ENCODE data around the gene CLHC1.
"Not testable (repeated sequence)": the region's sequence is repeated elsewhere in the genome, so short reads cannot be mapped to it uniquely, and the experiment has no call there.

CLHC1 gene

DNA sequence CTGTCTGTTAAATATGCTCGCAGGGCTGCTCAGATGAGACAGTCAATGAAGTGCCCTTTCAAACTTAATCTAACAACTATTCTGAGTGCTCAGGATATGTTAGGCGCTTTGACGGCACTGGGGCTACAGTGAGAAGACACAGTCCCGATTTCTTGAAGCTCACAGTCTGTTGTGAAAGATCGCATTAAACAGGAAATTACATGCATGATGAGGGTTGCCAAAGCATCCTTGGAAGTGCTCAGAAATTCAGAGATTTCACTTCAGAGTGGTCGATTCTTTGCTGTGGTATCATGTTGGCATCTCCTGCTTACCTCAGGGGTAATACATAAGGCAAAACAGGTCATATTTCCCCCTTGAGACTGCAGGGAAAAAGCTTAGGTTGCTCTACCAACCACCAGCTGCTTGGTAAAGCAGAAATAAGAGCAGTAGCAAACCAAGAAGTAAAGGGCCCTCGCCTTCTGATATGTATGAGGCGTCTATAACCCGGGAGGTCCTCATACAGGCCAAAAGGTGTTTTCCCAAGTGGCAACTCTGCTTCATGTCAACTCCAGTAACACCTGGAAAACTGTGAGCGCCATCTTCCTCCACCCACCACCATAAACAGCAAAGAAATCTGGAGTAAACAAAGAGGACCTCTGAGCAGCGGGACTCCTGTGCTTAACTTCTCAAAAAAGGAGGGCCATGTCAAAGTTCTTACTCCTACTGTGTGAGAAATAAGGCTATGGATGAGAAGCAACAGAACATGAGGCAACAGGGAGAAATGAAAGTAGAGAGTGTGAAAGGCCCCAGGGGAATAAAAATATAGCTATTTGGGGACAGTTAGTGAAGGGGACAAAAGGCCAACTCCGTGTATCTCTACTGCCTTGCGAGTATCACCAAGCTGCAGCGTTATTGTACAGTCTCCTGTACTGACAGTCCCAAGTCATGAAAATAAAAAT, 79.3 kb downstream of the CLHC1 start:
- no peak for DNase-seq (ENCODE audit: low read depth in 3 of 3)

DNA sequence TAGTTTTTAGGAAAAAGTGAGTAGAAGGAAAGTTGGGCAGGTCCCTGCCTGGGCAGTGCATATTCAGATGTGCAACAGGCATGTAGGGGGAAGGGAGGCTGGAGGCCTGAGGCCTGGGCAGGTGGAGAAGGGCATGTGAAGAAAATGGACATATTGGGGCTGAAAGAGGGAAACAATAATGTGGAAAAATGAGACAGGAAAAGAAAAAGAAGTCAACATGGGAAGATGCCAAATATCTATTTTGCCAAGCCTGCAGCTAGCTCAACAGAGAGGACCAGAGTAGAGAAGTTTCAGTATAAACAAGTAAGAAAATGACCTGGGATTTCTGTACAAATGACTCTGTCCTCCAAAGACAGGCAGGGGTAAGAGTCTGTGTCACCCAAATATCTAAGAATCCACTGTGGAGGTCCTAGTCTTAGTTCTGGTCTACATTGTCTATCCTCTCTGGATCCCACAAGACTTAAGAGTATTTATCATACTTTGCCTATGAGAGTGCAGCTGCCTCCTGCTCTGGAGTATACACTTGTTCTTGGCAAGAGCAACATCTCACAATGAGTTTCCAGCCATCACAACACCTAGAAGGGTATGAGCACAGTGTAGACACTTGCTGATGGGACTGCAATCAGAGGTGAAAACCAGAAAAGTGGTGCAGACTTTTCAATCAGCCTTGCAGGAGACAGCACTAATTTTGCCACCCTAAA, 80.2 kb downstream of the CLHC1 start:
- DNase-seq (ENCODE audit: low read depth in 3 of 3) = no peak

DNA sequence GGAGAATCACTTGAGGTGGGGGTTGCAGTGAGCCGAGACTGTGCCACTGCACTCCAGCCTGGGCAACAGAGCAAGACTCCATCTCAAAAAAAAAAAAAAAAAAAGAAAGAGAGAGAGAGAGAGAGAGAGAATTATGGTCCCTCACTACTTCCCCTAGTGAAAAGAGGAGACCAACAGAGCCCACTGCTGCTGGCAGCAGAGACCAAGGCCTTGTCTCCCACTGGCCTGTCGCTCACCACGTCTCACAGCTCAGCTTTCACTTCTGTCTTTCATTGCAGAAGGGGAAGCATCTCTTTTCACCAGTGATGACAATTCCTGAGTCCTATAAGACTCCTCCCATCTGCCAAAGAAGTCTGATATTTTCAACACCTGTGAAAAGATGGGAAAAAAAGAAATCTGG, 81.3 kb downstream of the CLHC1 start:
- DNase-seq (ENCODE audit: low read depth in 3 of 3) = no peak

DNA sequence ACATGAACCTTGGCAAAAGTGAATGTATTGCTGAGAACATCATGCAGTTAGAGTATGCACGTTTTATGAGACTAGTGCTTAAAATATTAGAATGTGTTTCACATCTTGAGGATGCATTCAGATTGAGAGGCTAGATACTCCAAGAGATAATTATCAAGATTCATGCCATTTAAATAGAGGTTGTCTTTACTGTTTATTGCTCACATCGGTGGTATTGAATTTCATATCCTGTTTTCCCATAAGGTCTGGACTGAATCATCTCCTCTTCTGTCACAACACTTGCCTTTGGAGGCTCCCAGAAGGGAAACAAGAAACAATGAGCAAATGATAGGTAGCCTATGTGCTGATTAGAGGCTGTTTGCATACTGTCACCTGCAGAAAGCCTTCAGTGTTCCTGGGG, 83.8 kb downstream of the CLHC1 start:
- no peak for DNase-seq (ENCODE audit: low read depth in 3 of 3)

DNA sequence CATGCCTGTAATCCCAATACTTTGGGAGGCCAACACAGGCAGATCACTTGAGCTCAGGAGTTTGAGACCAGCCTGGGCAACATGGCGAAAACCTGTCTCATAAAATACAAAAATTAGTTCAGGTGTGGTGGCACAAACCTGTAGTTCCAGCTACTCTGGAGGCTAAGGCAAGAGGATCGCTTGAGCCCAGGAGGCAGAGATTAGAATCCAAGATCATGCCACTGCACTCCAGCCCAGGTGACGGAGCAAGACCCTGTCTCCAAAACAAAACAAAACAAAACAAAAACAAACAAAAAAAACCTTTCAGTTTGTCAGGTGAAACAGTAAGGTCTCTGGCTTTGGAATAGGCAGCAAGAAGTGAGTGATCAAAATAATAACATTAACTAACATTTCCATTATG, 84.6 kb downstream of the CLHC1 start:
- DNase-seq (ENCODE audit: low read depth in 3 of 3) = no peak

DNA sequence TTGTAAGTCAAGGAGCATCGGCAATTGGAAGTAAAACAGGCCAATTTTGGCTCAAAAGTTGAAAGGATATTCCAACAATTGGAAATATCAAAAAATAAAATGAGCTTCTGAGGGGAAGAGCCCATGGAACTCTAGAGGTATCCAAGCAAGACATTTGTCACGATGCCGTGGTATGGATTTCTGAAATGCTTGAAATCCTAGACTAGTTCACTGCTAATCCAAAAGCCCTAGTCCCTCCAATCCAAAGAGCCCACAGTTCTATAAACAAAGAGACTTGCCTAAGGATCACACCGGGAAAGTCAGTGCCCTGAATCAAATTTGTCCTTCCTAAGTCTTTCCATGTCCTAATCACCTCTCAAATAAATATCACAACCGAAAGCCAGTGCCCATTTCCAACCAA, 85.1 kb downstream of the CLHC1 start:
- DNase-seq (ENCODE audit: low read depth in 3 of 3) = no peak

DNA sequence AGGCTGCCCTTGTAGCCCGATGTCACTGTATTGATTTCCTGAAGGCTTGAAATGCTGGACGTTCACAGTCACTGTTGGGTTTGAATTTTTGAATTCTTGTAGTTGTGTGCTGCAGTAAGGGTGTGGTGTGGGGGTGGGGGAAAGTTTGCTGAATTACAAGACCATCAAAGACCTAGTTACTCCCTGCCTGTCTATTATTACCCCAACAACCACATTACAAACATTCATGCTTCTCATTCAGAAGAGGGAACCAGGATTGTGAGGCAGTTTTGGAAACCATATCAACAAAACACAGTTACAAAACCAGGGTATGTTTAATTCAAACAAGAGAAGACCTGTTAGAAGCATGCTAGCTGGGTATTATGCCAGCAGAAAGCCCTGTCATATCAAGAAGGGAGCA, 85.8 kb downstream of the CLHC1 start:
- no peak for DNase-seq (ENCODE audit: low read depth in 3 of 3)

DNA sequence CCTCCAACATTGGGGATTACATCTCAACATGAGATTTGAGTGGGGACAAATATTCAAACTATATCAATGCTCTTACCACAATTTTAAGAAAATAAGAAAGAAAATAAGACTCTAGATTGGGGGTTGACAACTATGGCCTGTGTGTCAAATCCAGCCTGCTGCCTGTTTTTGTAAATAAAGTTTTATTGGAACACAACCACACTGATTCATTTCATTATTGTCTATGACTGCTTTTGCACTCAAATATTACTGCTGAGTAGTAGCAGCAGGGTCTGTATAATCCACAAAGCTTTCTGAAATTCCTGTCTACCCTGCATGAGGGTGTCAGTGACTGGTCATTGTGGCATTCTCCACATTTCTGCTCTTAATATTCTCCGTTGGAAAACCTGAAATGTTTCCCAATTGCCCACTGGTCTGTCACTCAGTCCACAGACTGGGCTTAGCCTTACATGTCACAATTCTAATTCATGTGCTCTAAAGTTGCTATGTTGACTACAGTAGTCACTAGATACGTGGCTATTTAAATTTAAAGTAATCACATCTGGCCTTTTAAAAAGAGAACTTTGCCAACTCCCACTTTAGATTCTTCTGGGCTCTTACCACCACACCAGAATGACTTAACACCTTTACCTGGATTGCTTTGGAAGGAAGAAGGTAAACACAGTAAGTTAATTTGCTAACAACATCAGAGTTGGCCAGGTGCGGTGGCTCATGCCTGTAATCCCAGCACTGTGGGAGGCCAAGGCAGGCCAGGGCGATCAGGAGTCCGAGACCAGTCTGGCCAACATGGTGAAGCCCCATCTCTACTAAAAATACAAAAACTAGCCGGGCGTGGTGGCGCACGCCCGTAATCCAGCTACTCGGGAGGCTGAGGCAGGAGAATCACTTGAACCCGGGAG, 86.9 kb downstream of the CLHC1 start:
- no peak for DNase-seq (ENCODE audit: low read depth in 3 of 3)

DNA sequence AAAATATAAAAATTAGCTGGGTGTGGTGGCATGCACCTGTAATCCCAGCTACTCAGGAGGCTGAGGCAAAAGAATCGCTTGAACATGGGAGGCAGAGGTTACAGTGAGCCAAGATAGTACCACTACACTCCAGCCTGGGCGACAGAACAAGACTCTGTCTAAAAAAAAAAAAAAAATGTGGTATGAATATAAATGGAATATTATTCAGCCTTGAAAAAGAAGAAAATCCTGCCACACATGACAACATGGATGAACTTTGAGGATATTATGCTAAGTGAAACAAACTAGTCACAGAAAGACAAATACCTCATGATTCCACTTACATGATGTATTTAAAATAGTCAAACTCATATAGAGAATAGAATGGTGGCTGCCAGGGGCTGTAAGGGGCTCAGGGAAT, 88.4 kb downstream of the CLHC1 start:
- not testable (repeated sequence) for DNase-seq (ENCODE audit: low read depth in 3 of 3)

DNA sequence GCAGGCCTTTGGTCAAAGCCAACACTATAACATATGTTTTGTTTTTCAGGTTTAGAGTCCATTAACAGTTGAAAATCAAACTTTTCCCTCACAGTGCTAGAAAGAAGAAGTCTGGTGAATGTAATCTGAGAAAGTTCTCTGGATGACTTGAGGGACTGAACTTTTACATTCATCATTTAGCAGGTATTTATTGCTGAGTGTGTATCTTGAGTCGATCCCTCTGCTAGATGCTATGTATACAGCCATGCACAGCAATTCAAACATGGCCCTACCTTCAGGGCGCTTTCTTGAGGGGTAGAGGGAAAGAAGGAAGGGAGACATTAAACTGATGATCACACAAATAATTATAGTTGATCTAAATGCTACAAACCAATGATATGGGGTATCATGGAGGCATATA, 89.6 kb downstream of the CLHC1 start:
- no peak for DNase-seq (ENCODE audit: low read depth in 3 of 3)

DNA sequence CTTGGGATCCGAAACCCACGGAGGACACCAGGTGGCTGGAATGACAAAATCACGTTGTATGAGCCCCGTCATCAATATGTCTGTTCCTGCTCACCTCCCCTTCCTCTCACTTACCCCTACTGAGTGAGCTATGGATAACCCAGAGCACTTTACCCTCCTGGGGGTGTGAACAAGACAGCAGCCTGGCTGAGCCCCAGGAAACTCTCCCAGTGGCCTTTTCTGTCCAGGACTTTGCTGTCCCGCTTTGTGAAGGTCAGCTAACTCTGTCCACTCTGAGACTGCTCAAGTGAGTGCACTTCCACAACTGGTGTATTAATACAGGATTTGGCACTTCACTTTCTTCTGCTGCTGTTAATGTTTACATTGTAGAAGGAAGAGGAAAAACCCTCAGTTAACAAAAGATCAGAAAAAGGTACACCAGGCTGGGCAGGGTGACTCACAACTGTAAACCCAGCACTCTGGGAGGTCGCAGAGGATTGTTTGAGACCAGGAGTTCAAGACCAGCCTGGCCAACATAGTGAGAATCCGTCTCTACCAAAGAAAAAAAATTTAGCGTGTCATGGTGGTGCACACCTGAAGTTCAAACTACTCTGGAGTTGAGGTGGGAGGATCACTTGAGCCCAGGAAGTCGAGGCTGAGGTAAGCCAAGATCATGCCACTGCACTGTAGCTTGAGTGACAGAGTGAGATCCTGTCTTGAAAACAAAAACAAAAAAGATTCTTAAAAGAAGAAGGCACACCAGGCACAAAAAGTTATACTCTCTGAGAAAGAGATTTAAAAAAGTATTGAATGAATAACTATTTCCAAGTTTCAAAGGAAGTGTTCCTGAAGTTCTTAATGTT, 90.3 kb downstream of the CLHC1 start:
- no peak for DNase-seq (ENCODE audit: low read depth in 3 of 3)

DNA sequence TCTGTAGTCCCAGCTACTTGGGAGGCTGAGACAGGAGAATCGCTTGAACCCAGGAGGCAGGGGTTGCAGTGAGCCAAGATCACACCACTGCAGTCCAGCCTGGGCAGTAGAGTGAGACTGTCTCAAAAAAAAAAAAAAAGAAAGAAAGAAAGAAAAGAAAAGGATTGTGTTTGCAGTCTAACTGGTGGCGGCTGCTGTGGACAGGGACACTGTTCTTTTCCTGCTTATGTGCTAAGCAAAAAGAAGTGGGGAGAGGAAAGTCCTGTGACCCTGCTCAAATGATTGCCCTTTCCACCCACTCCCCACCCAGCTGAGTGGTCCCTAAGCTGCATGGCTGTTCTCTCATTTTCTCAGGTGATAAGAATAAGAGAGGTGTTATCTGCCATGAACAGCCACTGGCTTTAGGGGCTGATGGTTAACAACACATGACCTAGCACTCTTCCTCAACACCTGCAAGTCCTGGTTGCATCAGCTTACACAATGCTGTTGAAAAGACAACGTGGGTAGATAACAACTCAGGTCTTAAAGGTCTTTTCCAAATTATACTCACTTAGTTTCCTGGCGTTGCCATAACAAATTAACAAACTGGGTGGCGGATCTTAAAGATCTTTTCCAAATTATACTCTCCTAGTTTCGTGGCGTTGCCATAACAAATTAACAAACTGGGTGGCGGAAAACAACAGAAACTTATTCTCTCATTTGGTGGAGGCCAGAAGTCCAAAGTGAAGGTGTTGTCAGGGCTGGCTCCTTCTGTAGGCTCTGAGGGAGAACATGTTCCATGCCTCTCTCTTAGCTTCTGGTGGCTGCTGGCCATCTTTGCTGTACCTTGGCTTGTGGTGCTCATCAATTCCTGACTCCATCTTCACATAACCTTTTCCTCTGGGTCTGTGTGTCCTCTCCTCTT, 91.5 kb downstream of the CLHC1 start:
- DNase-seq (ENCODE audit: low read depth in 3 of 3) = no peak

DNA sequence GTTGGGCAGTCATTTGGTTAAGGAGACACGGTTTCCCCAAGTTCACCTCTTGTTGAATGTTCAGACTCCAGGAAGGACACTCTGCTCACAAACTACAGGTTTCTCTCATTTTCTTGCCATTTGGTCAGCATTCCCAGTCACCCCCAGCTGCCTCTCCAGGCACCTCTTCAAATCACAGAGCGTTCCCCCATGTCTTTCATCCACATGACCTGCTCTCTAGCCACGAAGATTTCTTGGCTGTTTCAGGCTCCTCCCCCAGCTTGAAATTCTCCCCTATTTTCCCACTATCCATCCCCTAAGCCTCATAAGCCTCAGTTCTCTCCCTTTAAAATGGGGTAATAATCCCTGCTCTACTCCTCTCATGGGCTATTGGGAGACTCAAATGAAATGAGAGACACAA, 92.8 kb downstream of the CLHC1 start:
- no peak for DNase-seq (ENCODE audit: low read depth in 3 of 3)

DNA sequence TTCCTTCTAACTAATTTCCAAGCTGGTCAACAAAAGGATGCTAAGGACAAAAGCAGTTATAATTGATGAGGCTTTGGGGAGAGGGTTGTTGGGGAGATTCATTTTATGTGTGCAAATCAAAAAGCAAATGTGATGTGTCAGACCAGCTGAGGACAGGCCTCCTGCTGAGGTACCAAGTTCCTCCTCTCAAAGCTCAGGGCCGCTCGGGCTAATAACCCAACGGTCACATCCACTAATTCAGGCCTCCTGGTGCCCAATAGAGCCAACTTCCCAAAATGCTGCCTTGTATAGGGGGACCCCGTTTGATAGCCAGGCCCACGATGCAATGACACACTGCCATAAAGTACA, 93.2 kb downstream of the CLHC1 start:
- DNase-seq (ENCODE audit: low read depth in 3 of 3) = no peak

DNA sequence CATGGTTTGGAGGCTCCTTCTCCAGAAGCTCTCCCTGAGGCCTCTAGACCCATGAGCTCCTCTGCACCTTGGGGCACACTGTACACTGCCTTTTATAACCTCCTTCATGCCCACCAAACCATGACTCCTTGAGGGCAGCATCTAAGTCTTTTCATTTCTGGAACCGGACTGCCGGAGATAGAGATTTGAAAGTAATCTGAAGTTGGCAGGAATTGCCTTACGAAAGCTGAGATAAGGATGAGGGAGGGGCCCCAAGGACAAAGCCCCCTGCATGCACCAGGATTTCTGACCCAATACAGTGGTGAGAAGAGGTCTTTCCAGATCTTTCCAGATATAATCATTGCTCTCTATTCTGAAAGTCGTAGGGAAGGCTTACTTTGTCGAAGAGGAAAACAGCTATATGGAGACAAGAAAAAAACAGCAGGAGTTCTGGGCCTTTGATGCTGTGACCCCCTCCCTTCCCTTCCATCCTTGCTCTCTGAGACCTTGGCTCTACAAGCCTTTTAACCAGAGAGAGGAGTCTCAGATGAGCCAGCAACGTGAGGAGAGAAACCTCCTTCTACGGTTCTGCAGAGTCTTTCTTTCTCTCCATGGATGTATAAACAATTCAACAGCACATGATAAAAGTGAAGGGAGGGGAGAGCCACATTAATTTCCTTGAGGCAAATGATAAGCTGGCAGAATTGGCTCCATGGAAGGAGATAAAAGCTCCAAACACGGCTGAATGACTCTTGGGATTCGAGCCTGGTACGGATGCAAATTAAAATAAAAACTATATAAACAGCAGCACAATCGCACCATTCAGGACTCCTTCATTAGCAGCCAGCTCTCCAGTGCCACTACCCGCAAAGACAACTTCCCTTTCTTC, 93.8 kb downstream of the CLHC1 start:
- DNase-seq (ENCODE audit: low read depth in 3 of 3) = no peak

DNA sequence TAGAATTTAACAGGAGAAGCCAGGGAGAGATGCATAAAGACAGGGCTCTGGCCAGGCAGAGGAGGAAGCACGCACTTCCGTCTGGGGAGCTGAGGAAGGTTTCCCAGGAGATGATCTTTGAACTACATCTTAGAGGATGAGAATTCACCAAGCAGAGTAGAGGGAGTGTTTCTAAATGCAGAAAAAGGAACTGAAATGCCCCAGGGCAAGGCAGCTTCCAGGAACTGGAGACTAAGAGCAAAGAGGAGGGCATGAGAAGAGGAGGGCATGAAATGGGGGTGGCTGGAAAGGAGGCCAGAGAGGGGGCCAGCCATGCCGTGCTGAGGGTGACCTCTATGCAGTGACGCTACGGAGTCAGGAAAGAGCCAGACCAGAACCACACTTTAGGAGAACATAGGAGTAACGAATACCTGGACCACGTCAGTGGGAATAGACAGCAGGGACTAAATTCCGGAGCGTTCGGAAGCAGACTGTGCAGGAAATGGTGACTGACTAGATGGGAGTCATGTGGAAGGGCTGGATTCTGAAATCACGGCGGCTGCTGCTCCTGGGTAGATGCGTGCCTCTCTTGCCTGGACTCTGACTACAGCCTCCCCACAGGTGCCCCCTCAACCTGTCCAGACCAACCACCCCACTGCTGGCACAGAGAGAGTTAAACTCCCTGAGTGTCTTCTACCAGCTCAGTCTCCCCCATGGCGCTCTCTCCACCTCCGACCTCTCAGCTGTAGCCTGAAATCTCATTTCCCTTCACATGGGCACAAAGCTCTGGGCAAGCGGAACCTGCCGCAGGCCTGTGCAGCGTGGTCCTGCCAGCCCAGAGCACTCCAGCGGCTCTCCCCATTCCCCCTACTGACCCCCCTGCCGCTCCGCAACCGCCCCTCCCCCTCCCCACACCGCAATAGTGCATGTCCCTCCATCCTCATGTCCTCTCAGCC, 94.8 kb downstream of the CLHC1 start:
- no peak for DNase-seq (ENCODE audit: low read depth in 3 of 3)

DNA sequence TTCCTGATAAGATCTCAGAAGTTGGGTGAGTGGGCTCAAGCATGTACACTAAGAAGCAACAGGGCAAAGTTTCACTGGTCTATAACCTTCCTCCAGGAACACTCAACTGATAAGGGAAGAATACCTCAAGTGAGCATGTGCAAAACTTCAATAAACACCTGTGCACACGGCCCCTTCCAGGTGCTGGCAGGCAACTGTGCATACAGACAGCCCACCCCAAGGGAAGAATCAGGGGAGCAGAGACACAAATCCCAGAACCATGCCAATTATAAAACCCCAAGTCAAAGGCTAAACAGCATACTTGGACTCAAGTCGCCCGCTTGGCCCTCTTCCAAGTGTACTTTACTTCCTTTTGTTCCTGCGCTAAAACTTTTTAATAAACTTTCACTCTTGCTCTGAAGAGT, 96.0 kb downstream of the CLHC1 start:
- no peak for DNase-seq (ENCODE audit: low read depth in 3 of 3)

DNA sequence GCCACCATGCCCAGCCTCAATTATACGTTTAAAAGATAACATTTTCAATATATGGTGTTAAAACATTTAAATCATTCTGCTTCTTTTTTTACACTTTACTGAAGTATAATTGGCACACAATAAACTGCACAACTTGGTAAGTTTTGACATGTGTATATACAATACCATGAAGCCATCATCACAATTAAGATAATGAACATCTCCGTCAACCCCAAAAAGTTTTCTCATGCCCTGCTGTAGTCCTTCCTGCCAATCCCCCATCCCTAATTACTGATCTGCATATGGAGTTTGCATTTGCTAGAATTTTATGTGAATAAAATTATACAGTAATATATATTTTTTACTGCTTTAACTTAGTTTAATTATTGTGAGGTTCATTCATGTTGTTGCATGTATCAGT, 96.6 kb downstream of the CLHC1 start:
- no peak for DNase-seq (ENCODE audit: low read depth in 3 of 3)

Data from stimulated activated CD4-positive, alpha-beta T cell treated with anti-CD3 and anti-CD28 coated beads, TNF-alpha, amount 100 ng/mL, for 24 hours (primary cell).